NCI-H146 treated with DMSO at 0.1 percent for 48 hours (cell line): ENCODE data around the gene EEF1E1.
"Not testable (repeated sequence)": the region's sequence is repeated elsewhere in the genome, so short reads cannot be mapped to it uniquely, and the experiment has no call there.

Experiments used
- DNase-seq: peaks from one replicate; lab custom pipeline; 2025; ENCODE audit not compliant: unreplicated experiment; lab: John Stamatoyannopoulos, UW

EEF1E1 gene

DNA sequence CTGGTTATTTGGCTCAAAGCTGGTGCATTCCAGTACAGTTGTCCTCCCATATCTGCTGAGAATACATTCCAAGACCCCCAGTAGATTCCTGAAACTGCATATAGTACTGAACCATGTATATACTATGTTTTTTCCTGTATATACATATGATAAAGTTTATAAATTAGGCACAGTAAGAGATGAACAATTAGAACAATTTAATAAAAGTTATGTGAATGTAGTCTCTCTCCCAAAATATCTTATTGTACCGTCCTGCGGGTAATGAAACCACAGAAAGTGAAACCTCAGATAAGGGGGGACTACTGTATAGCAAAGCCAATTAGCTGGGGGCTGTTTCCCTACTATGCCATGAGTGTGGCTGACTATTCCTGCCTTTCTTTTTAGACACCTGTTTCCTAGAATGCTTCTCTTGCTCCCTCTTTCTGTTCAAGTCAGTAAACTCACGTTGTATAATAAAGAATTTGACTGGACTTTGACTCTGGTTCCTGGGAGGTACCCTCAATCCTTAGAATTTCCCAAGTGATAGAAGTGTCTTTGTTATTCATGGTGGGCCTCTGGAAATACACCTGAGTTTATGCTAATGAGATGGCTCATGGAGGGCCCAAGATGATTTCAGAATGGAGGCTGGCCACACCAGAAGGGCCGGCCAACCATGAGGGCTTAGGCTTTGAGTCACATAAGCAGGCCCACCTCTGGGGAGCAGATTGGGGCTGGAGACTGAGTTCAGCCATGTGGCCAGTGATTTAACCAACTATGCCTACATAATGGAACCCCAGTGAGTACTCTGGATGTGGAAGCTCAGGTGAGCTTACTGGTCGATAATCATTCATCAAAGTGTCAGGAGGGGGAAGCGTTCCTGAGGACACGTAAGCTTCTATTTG is 37.5 kb downstream of the EEF1E1 start:
- no peak for DNase-seq

DNA sequence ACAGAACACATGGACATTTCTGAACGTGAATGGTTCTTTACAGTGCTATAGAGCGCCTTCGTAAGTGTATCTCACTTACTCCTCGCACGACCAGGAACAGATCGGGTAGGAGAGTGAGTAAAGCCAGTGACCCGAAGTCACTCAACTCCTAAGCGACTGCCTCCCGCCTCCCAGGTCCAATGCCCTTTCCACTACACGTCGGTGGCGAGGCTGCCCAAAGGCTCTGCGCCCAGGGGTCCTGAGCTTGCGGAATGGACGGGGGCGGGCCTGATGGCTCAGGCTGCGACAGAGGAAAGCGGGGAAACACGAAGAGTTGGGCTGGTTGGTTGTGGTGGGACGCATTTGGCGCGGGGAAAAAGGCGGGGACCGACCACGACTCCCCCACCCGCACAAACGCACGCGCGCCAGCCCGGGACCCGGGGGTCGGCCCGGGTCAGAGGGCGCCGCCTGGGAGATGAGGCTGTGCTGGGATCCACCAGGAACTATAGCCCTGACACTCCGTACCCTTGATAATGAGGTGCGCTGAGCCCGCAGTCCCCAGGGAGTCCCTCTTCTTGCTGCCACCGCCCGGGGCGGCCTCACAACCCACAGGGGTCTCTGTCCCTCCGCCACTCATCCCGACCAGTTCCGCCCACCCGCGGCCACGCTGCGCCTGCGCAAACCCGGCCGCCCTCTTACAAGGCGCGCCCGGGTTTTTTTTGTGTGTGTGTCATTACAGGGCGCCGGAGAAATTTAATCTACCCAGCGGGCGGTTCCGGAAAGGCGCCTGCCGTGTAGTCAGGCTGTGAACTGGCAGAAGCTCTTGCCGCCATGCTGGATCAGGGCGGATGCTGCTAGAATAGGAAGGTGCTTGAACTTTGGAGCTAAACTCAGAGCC is 38.3 kb downstream of the EEF1E1 start, which contains the start of gene BLOC1S5:
Gene BLOC1S5, minus strand, starts transcription at position 629 of the 877 bp plus-strand sequence. Its CDS starts 13 bp downstream, at position 616.
- DNase-seq = peak; percentile 92

DNA sequence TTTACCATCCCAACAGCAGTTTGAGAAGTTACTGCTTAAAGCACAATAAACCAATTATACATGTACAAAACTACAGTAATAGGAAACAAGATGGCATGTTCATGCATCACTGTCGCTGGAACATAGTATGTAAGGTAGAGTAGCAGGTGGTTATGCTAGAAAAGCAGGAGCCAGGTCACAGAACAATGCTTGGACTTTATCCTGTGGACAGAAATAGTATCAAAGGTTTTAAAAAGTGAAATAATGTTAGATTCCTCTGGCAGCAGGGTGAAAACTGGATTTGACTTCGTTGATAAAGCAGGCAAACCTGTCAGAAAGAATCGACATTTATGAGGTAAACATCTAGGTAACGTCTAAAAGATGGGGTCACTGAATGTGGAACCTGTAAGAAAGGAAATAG is 40.6 kb downstream of the EEF1E1 start:
- DNase-seq = no peak

DNA sequence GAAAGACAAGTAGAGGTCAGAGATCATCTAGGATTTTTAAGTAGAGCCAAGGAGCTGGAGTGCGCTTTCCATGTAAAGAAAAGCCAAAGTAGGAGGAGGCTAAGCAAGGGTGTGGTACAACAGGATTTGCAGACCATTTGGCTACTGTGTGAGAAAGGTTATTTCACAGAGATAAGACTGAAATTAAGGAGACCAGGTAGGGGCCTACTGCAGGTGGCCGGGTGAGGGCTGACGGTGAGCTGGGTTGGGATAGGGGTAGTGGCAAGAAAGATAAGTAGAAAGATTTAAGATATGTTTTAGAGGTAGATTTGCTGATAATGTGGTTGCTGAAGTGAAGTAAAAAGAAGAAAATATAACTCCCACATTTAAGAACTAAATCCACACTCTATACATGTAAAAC is 42.0 kb downstream of the EEF1E1 start:
- no peak for DNase-seq

DNA sequence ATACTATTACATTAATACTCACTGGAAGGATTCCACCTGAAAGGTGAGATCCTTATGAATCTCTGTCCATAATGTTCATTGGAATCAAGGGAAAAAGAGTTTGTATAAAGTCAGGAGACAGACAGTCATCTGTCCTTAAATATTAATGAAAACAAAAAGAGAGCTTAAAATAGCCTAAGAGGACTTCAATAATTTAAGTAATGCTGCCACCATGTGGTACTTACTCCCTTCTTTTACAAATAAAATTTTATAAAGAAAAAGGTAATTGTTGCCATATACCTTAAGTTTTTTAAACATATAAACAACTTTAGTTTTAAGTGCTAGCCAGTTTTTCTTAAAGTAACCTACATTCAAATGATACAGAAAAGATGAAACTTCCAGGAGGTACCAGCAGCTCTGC is 43.2 kb downstream of the EEF1E1 start:
- no peak for DNase-seq

DNA sequence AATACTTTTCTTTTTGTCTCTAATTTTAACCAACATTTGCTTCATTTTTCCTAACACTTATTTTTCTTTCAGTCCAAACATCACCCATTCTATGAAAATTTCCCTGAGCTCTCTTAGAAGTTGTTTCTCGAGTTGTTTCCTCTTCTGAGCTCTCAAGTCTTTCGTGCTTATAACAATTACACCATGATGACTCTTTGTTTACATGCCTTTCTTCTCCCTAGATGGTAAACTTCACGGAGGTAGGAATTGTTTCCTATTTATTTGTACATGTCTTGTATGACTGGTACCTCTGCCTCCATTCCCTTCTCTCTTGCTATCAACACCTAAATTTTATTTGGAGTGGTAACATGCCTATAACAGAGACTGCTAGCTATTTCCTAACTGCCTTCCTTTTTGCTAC is 44.6 kb downstream of the EEF1E1 start:
- no peak for DNase-seq

DNA sequence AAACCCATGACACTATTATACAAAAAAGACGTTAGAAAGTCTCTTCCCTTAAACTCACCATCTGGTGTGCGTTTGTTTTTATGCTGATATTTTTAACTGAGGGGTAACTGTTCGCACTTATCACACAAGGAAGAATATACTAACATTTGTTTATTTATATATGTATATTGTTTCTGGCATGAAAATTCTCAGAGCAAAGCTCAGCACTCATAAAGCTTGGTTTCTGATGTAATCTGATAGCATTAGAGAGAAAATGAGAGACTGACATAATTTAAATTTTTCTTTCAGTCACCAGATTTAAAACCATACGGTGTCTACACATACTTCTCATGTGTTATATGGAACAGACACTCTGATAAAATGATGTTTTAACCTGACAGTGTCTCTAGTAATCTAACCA is 45.1 kb downstream of the EEF1E1 start:
- no peak for DNase-seq

DNA sequence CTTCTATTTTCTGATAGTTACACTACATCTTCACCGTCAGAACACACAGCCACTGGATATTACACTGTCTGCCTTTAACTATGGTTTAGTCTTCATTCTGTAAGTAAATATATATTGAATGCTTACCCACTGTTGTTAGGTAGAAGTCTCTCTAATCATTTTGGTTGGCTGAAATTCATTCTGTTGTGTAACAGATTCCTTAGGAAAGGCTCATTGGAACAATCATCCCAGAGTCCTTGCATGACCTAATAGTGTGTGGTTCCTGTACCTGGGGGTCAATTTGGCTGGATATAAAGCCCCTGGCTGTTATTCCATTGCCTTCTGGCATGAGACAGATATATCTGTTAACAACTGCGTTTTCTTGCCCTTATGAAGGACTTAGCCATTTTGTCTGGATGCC is 48.1 kb downstream of the EEF1E1 start:
- no peak for DNase-seq

DNA sequence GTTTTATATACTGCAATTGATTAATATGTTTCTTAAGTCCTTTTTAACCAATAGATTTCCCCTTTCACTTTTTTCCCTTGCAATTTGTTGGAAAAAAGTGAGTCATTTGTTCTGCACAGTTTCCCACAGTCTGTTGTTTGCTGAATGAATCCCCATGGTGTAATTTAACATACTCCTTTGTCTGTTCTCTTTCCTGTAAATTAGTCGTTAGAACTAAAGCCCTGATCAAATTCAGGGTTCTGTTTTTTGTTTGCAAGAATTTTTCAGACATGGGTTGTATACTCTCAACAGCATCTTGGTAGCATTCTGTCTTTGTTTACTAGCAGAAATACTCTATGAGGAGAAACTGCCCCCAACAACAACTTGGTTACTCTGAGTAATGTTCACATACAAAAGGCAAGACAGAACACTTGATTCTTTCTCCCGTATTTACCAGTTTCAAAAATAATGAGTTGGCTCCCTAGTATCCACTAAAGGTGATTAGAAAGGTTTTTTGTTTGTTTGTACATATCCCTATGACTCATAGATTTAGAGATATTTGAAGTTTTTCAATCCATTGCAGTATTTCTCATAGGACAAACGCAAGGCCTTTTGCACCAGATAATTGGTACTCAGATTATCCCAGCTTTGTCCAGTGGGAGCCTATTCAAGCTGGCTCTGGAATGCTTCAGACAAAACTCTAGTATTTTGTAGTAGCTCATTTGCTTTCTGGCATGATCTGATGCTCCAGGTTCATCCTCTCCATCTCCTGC is 54.6 kb downstream of the EEF1E1 start:
- DNase-seq = peak; percentile 15

DNA sequence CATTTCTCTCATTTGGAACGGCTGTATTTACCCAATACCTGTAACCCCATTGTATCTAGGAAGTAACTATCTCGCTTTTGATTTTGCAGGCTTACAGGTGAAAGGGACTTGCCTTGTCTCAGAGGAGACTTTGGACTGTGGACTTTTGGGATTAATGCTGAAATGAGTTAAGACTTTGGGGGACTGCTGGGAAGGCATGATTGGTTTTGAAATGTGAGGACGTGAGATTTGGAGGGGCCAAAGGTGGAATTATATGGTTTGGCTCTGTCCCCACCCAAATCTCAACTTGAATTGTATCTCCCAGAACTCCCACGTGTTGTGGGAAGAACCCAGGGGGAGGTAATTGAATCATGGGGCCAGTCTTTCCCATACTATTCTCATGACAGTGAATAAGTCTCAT is 56.6 kb downstream of the EEF1E1 start:
- not testable (repeated sequence) for DNase-seq

DNA sequence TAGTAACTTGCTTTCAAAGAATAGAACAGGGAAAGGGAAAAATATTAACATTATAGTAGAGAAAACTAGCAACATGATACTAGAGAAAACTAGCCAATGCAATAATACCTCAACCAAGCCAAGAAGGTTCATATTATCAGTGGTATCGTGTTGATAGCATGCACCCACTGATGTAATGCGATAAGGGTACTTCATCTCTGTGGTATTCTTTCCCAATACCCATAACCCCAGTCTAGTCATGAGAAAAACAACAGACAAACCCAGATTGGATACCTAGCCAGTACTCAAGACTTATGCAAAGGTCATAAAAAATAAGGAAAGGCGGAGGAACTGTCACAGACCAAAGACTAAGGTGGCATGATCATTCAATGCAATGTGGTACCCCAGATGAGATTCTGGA is 59.1 kb downstream of the EEF1E1 start:
- DNase-seq = no peak

DNA sequence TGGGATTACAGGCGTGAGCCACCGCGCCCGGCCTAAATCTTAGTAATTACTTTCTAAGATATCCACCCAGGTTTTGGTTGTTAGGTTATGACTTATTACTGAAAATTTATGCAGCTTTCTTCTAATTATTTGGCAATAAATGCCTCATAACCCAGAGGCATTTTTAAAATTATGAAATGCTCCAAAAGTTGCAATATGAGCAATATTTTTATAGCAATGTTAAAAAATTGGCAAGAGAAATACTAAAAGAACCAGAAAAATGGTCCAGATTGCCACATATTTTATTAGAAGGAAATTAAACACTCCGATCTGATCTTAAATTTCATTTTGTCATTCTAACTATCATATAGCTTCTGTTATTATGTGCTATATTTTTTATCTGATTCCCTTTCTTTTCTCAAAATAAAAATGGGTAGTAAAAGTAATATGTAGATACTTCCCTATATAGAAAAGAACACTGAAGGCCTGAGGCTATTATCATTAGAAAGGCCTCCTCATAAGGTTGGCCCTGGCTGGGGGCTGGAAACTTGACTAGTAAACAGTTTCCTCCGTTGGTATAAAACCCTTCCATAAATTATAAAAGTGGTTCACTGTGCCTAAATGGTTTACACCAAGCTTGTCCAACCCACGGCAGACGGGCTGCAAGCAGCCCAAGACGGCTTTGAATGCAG is 60.3 kb downstream of the EEF1E1 start:
- no peak for DNase-seq

DNA sequence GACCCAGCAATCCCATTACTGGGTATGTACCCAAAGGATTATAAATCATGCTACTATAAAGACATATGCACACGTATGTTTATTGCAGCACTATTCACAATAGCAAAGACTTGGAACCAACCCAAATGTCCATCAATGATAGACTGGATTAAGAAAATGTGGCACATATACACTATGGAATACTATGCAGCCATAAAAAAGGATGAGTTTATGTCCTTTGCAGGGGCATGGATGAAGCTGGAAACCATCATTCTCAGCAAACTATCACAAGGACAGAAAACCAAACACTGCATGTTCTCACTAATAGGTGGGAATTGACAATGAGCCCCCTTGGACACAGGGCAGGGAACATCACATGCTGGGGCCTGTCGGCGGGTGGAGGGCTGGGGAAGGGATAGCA is 68.2 kb downstream of the EEF1E1 start:
- not testable (repeated sequence) for DNase-seq

DNA sequence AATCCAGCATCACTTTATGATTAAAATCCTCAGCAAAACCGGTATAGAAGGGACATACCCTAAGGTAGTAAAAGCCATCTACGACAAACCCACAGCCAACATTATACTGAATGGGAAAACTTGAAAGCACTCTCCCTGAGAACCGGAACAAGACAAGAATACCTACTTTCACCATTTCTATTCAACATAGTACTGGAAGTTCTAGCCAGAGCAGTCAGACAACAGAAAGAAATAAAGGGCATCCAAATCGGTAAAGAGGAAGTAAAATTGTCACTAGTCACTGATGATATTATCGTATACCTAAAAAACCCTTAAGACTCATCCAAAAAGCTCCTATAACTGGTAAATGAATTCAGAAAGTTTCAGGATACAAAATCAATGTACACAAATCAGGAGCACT is 71.4 kb downstream of the EEF1E1 start:
- DNase-seq = no peak
